GM19328 (cell line): ENCODE data around the gene ABR.
"Not testable (repeated sequence)": the region's sequence is repeated elsewhere in the genome, so short reads cannot be mapped to it uniquely, and the experiment has no call there.

Source experiments
- ATAC-seq: cut with Tn5 transposase; IDR thresholded peaks from one replicate; pipeline ENCODE4 v1.9.1; 2021; ENCODE audit warnings: mild to moderate bottlenecking, moderate library complexity; ENCODE audit not compliant: unreplicated experiment

ABR gene

DNA sequence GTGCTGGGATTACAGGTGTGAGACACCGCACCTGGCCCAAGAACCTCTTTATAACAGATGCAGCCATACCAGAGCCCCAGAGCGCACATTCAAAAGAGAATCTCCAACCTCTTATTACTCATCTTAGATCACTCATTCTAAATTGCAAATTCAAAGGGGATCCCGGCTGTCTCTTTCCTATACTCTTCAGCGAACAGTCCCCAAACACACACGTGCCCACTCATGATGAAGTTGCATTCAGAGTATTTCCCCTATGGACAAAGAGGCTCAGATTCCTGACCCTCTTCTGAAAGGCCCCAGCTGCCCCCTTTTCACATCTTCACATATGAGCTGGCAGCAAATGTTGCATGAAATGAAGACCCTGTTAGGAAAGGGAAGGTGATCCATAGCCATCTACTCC, 22.5 kb upstream of the ABR start:
- no peak for ATAC-seq

DNA sequence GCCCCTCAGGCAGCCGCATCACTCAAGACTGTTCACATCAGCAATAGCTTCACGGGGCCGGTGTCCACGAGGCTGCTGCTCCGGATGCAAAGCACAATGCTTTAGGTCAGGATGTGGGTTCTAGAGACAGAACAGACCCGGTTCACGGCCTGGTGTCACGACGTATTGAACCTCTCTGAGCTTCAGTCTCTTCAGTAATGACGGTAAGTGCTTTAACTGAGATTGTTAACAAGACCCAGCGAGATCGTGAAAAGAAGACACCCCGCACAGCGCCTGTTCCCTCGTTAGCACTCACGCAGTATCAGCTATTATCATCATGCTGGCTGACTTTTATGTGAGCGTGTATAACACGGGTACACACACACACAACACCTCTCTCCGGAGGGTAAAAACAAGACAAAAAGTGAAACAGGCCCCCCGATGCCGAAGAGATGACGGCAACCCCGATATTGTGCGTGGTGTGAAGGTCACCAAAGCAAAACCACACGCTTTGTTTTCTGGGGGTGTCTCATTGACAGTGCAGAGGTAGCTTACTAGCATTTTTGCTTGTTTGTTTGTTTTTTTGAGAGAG, 21.4 kb upstream of the ABR start:
- ATAC-seq: no peak

DNA sequence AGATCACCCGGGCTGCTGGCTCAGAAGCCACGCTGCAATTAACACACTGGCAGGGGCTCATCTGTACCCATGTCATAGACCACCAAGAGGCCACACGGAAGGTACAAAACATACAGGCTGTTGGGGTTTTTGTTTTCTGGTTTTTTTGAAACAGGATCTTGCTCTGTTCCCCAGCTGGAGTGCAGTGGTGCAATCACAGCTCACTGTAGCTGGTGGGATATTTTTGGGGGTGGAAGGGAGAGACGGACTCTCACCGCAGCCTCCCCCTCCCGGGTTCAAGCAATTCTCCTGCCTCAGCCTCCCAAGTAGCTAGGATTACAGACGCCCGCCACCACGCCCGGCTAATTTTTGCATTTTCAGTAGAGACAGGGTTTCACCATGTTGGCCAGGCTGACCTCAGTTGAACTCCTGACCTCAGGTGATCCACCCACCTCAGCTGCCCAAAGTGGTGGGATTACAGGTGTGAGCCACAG, 19.5 kb upstream of the ABR start:
- ATAC-seq: not testable (repeated sequence)

DNA sequence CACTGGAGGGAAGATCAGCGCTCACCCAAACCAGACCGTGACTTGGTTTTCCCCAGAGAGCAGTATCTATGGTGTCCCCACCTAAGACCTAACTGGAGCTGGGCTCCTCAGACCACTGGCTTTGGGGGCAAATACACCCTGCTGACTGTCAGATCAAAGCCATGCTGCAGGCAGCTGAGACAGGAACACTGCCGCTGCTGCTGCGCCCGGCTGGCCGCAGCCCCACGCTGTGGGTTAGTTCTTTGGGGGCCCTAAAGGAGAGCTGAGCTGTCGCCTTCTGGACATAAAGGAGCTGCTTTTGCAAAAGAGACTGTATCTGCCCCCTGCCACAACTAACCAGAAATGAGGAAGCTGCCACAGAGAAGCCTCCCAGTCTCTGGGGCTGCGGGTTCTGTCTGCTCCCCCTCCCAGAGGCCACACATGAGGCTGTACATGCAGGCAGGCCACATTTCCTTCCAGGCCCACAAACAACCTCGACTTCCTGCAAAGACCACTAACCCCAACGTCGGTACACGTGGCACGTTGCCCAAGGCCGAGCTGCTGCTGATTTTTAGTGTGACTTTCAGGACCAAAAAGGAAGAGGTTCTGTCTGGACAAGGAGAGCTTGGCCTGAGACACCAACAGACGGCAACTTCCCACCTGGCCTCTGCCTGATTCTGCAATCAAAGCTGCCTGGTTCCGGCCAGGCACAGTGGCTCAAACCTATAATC, 18.2 kb upstream of the ABR start:
- peak; percentile 57 for ATAC-seq

DNA sequence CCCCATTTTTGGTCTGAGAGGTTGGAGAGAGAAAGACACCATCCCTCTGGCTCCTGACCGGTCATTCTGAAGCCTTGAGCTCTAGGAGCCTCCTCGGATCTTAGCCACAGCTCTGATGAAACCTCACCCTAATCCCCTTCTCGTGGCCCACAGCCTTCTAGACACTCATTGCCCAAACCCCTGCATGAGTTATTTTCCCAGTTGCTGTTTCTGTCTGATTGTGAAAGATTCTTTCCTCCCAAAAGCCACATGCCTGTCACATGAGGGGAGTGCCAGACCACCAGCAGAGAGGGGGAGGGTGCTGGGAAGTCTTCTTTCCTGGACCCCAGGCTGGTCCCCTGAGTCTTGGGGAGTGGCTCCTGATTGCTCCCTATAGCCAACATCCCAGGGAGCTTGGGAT, 17.6 kb upstream of the ABR start:
- no peak for ATAC-seq

DNA sequence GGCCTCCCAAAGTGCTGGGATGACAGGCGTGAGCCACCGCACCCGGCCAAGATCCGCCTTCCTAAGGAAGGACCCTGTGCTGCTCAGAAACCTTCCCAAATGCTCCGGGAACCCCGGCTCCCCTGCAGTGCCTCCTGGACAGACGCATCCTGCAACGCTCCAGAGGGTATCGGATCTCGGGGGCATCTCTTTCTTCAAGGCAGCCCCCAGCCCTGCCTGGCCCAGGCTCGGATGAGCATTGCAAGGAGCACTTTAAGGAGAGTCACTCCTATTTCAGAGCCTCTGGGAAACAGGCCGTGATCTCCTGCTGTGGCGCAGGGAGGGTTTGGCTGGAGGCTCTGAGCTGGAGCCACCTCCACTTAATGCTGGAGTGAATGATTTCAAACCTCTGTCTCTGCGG, 17.2 kb upstream of the ABR start:
- no peak for ATAC-seq

DNA sequence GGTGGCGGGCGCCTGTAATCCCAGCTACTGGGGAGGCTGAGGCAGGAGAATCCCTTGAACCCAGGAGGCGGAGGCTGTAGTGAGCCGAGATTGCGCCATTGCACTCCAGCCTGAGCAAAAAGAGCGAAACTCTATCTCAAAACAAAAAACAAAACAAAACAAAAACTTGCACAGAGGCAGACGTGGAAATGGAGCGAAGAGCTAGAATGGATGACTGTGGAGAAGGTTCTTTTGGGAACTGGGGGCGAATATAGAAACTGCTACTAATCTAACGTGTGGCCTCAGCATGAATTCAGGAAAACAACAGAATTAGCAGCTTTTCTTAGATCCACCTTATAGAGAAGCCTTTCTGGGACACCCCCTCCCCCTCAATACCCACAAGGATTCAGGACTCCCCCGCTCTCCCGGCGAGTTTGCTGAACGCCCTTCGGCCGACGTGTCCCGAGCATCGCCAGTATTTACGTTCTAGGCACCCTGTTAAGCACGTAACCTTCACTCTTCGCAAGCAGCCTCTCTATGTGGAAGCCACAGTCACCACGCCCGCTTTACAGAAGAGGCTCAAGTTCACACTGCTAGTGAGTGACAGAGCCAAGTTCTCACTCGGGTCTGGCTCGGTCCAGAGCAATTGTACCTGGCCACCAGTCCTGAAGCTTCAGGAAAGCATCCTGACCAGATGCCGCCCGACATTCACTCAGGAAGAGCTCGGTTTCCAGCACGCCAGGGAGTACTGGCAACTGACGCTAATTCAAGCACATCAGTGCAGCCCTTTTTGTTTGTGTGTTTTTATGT, 13.3 kb upstream of the ABR start:
- no peak for ATAC-seq

DNA sequence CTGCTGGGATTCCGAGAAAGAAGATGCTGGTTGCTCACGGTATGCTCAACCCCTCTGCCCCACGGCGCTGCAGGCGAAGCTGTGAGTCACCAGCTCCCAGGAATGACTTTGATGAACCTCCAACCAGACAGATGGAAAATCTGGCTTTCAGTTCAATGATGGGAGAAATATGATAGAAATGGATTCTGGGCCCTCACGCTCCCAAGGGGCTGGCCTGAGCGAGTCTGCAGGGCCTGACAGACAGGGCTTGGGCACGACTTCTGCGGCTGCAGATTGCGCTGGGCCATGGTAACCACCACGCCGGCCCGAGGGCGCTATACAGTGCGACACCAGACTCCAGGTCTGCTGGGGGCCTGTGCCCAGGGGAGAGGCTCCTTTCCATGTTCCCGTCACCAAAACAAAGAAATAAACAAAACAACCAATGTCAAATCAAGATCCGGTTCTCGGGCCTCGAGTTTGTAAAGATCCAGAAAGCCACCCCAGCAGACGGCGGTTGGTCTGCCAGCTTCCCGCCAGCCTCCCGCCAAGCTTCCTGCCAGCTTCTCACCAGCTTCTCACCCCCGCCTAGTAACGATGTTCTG, 11.1 kb upstream of the ABR start:
- ATAC-seq: no peak

DNA sequence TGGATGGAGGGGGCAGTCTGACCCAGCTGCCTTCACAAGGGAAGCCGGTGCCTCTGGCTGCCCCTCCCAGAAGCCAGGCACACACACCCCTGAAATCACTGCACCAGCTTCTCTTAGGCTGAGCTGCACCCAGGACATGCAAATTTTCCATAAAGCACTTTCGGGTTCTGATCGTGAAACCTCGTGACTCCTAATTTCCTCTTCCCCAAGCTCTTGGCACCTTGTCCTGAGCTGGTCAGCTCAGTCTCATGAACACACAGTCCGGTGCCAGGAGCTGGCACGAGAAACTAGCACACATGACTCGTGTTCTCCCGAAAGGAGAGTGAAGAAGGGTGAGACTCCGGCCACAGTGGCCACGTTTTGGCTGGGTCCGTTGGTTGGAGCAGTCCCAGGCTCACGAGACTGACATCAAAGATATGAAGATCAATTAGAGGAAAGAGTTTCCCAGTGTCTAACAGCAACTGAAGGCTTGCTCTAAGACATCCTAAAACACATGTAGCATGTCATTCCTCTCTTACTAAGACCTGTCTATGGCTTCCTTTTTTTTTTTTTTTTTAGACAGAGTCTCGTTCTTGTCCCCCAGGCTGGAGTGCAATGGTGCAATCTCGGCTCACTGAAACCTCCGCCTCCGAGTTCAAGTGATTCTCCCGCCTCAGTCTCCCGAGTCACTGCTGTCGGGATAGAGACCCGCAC, 9.2 kb upstream of the ABR start:
- no peak for ATAC-seq

DNA sequence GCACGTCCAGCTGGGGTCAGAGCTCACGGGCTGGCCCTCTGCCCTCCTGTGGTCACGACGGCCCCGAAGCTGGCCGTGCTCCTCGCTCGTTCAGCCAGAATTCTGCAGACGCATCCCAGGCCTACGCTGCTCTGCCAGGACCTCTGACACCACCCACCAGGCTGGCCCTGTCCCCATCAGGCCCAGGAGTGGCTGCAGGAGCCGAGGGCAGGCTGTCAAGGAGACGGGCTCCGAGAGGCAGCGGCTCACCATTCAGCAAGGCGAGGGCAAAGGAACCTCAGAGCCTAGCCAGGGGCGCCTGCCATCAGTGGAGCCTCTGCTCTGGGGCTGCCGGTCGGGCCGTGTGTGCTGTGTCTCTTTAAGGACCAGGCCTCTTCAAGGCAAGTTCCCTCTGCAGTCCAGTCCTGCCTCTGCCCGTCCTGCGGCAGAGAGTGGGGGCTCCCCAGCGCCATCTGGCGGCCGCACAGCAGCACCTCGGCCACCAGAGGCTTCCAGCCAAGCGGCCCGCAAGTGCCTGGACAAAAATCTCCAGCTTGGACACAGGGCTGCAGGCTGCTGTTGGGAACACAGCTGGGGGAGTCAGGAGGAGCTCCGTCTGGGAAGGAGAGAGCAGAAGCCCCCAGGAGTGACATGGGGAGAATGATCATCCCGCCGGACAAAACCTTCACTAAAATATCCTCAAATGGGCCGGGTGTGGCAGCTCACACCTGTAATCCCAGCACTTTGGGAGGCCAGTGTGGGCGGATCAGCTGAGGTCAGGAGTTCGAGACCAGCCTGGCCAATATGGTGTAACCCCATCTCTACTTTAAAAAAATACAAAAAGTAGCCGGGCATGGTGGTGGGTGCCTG, 7.4 kb upstream of the ABR start:
- ATAC-seq: no peak

DNA sequence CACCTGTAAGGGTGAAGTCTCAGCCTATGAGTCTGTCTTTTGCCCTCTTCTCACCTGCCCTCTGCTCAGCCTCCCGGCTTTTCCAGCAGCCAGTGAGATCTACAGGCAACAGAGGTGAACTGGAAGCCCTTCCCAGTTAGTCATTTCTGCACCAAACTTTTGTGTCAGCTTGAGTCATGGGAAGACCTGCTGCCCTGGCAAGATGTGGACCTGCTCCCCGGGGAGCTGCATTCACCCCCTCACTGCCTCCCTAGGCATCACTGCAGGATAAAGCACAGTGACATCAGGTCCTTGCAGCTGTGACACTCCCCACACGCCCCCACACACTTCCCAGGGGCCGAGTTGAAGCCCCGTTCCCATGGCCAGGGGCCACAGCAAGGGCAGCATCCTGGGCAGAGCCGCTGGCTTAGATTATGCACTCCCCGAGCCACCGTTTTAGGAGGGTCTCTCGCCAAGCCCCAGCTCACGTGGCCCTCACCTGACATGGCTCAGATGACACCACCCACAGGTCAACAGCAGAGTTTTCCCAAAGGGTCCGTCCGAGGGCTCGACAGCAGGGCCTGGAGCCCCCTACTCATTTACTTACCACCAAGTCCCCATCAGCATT, 6.5 kb upstream of the ABR start:
- ATAC-seq: no peak

DNA sequence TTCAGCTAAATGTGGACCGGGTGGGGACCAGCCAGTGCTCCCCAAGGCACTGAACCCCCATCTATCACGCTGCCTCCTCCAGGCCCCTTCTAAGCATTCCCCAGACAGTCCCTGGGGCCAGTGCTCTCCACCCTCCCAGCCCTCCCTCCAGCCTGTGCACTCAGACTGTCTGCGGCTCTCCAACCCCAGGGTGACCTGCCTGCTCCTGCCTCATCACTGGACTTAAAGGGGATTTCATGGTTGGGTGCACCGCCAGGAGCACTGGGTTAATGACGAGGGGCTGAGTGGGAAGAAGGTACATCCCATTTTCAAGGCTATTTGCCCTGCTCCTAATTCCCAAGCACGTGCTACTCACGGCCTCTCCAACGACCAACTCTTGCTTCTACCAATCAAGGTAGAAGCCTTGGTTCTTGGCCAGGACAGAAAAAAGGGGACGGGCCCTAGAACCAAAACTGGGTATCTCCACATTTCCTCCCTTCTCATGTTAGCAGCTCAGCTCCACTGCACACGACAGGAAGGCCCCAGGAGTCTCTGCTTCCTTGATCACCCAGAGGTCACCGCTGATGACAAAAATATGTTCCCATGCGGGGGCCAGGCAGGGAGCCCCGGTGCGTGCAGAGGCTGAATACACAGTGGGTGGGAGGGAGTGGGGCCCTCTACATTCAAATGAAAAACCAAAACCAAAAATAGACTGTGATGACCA, 3.5 kb upstream of the ABR start:
- ATAC-seq: no peak

DNA sequence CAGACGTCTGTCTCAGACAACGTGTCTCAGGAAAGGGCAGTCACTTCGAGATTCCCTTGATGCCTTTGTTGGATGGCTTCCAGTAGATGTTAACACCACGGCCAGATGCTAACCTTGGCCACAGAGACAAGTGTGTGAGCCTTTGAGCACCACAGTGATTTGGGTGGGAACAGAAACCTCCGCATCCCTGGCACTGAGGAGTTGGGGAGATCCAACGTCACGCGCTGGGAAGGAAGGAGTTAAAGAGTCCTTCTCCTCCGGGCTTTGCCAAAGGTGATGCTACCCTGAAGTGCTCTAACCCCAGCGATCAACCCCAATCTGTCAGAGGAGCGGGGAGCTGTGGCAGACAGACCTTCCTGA, 3.0 kb upstream of the ABR start:
- no peak for ATAC-seq

DNA sequence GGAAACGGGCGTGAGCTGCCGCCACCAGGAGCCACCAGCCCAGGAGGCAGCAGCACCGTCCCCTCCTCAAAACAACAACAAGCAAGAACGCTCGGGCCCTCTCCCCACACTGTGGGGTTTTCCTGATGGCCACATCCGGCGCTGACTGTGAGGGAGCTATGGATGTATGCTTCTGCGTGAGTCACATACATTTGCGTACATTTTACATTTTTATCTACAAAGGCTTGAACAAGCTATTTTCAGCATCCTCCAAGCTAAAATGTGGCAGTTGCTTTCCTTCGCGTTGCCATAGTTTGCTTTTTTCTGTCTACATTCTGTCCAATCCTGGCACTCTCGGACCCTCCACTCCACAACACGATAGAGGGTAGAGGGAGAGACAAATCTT, 2.0 kb upstream of the ABR start:
- no peak for ATAC-seq

DNA sequence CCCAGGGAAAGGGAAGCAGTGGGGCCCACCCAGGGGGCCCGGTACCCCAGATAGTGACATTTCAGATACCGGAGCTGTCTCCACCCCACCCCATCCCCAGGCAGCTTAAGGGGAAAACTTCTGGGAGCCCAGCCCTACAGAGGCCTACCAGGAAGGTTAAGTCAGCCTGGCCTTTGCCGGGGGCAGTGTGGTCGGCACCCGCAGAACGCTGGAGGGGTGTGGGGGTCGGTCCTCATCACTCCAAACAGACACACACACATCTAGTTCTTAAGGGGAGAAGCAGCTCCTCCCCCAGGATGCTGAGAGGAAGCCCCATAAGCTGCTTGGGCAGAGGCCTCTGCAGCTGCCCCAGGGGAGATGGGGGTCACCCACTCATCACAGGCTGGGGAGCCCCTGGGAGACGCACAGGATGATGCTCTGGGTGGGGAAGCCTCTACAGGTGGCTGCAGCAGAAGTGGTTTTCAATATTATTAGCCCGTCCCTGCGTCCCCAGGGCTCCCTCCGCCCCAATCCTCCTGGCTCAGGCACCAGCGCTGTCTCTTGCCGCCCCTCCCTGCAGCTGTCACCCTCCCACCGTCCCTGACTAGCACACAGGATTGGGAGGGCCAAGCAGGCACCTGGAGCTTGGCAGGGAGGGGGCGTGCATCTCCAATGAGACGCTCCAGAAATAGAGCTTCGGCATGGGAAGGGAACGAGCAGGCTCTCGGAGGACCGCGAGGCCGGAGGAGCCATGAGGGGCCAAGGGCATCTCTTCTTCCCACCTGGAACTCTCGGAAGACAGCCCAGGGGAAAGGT, 1.4 kb upstream of the ABR start:
- no peak for ATAC-seq

DNA sequence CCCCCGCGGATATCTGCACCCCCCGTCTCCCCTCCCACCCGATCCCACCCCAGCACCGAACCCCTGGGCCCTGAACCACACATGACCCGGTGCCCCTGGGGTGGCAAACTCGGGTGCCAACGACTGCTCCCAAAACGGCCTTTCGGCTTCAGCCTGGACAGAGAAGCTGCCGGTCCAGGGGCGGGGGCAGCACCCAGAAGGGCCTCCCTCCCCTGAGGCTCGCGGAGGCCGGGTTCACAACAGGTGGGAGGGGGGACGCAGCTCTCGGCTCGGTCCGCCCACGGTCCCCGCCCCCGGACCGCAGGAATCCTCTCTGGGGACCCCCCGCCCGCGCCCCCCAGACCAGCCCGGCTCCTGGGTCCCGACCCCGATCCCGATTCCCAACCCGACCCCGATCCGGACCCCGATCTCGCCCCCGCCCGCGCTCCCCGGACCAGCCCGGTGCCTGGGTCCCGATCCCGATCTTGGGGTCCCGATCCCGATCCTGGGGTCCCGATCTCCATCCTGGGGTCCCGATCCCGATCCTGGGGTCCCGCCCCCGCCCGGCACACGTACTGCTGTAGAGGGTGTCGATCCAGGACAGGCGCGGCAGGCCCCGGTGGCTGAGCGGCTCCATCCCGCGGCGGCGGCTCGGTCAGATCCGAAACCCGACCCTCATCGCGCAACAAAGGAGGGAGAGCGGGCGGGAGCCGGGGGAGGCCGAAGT, 516 bp downstream of the ABR start:
- no peak for ATAC-seq

DNA sequence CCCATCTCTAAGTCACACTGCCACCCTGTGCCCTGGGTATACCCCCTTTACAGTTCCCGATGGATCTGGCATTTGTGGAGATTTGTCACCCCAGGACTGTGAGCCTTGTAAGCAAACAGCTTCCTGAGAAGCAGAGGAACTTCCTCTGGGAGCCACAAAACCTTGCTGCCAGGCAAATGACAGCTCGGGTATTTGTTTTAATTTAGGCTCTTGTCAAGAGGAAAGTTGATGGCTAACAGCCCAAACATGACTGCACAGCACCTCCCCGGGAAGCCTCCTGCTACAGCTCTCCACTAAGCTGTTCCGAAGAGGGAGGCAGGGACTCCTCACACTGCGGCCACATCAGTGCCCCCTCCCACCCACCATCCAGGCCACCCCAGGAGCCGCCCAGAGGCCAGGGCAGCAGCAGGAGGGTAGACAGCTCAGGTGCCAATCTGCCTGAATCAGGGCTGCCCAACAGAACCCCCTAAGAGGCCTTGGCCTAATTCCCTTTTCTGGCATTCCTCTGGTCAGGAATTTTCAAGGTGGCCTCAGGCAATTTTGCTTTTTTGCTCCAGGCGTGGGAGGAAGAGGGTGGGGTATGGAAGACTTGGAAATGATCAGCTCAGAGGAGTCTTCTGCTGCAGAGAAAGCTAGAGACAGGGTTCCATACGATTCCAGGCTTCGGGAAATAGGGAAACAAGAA, 2.6 kb downstream of the ABR start:
- no peak for ATAC-seq
